Activated CD4-positive, alpha-beta T cell treated with anti-CD3 and anti-CD28 coated beads for 24 hours (primary cell): ENCODE results near the gene IL23R.

ENCODE experiments used
- DNase-seq, 2 donors: peaks; one replicate each; pipeline ENCODE4 v3.0.0-alpha.2; 2020; ENCODE audit warnings: low read depth in 2 of 2

The IL23R gene

GRCh38 chr1:67306547-67306946, 140.3 kb downstream of the IL23R start:
- DNase-seq, result no peak

GRCh38 chr1:67307251-67308060, 141.2 kb downstream of the IL23R start, which contains the start of gene IL12RB2:
Gene IL12RB2, plus strand, starts transcription at chr1:67307873. Its CDS starts 12,496 bp downstream, at chr1:67320369.
- DNase-seq, result peak; percentile 25 to 35

- DNase-seq, result no peak
Observed at GRCh38 chr1:67308136-67308535, 141.9 kb downstream of the IL23R start.
